HEK293T (cell line): ENCODE data around the gene PDGFA.

Source experiments
- BHLHE40 ChIP-seq: fragments of 450-650 bp; IDR thresholded peaks from 2 replicates; pipeline ENCODE4 v1.6.1; 2016; ENCODE audit warnings: mild to moderate bottlenecking, moderate library complexity, borderline replicate concordance
- NFRKB ChIP-seq: fragments of 450-650 bp; IDR thresholded peaks from 2 replicates; pipeline ENCODE4 v1.6.1; 2016; ENCODE audit warnings: mild to moderate bottlenecking, moderate library complexity
- PKNOX1 ChIP-seq: fragments of 450-650 bp; IDR thresholded peaks from 2 replicates; pipeline ENCODE4 v1.6.1; 2016
- SP1 ChIP-seq: fragments of 450-650 bp; IDR thresholded peaks from 2 replicates; pipeline ENCODE4 v1.6.1; 2017

- TF ChIP-seq SP1: no peak
- TF ChIP-seq NFRKB: no peak
- no peak for TF ChIP-seq BHLHE40
- no peak for TF ChIP-seq PKNOX1
Measured at GRCh38 chr7:556291-556826, 36.7 kb upstream of the PDGFA start.
